ENCODE results near the gene PDE1C.

Gene PDE1C

GRCh38 chr7:31938650-31939049 is 131.6 kb downstream of the PDE1C start:
- peak; percentile 21 for DNase-seq (ENCODE audit: low spot score)

- DNase-seq (ENCODE audit: low spot score): no peak
Measured at GRCh38 chr7:31937982-31938381, 132.2 kb downstream of the PDE1C start.

- no peak for DNase-seq (ENCODE audit: low spot score)
Measured at GRCh38 chr7:31935124-31936054, 134.8 kb downstream of the PDE1C start.

- no peak for DNase-seq (ENCODE audit: low spot score)
Measured at GRCh38 chr7:31934551-31934950, 135.7 kb downstream of the PDE1C start.

GRCh38 chr7:31933481-31933880 is 136.7 kb downstream of the PDE1C start:
- DNase-seq (ENCODE audit: low spot score): no peak

- DNase-seq (ENCODE audit: low spot score): no peak
Measured at GRCh38 chr7:31926991-31927584, 143.1 kb downstream of the PDE1C start.

GRCh38 chr7:31925753-31926454 is 144.3 kb downstream of the PDE1C start:
- DNase-seq (ENCODE audit: low spot score): no peak

GRCh38 chr7:31924251-31924650 is 146.0 kb downstream of the PDE1C start:
- DNase-seq (ENCODE audit: low spot score): no peak

- DNase-seq (ENCODE audit: low spot score): no peak
Measured at GRCh38 chr7:31922848-31923247, 147.4 kb downstream of the PDE1C start.

GRCh38 chr7:31921047-31921446 is 149.2 kb downstream of the PDE1C start:
- DNase-seq (ENCODE audit: low spot score): no peak

GRCh38 chr7:31919678-31920369 is 150.4 kb downstream of the PDE1C start:
- DNase-seq (ENCODE audit: low spot score): no peak

GRCh38 chr7:31918706-31919393 is 151.4 kb downstream of the PDE1C start:
- no peak for DNase-seq (ENCODE audit: low spot score)

- no peak for DNase-seq (ENCODE audit: low spot score)
Measured at GRCh38 chr7:31917256-31917655, 153.0 kb downstream of the PDE1C start.

GRCh38 chr7:31910191-31910590 is 160.0 kb downstream of the PDE1C start:
- DNase-seq (ENCODE audit: low spot score): no peak

GRCh38 chr7:31906479-31907171 is 163.6 kb downstream of the PDE1C start:
- DNase-seq (ENCODE audit: low spot score): no peak

- DNase-seq (ENCODE audit: low spot score): no peak
Measured at GRCh38 chr7:31903962-31904361, 166.2 kb downstream of the PDE1C start.

- no peak for DNase-seq (ENCODE audit: low spot score)
Measured at GRCh38 chr7:31899356-31899927, 170.8 kb downstream of the PDE1C start.

- no peak for DNase-seq (ENCODE audit: low spot score)
Measured at GRCh38 chr7:31896925-31897324, 173.3 kb downstream of the PDE1C start.

GRCh38 chr7:31894308-31894707 is 175.9 kb downstream of the PDE1C start:
- no peak for DNase-seq (ENCODE audit: low spot score)

- DNase-seq (ENCODE audit: low spot score): no peak
Measured at GRCh38 chr7:31893365-31893764, 176.8 kb downstream of the PDE1C start.
